NT2/D1 (cell line): ENCODE results near the gene HSPE1.

ENCODE experiments used
- DNase-seq: peaks from one replicate; pipeline ENCODE4 v3.0.0-alpha.2; 2011; ENCODE audit warnings: low read depth, low spot score
- H3K27me3 ChIP-seq: 2 replicates; pipeline ENCODE4 v1.6.0; 2011; ENCODE audit warnings: mild to moderate bottlenecking; ENCODE audit not compliant: insufficient read length, insufficient read depth
- H3K36me3 ChIP-seq: 2 replicates; pipeline ENCODE4 v1.6.1; 2011; ENCODE audit warnings: mild to moderate bottlenecking, low read length, mixed read lengths; ENCODE audit not compliant: insufficient read depth, insufficient read length
- H3K4me1 ChIP-seq: 2 replicates; pipeline ENCODE4 v1.5.1; 2011; ENCODE audit not compliant: insufficient read depth, insufficient read length
- H3K4me3 ChIP-seq: 2 replicates; pipeline ENCODE4 v1.5.1; 2011; ENCODE audit warnings: low read depth; ENCODE audit not compliant: insufficient read length
- H3K9ac ChIP-seq: 2 replicates; pipeline ENCODE4 v1.6.0; 2011; ENCODE audit warnings: low read depth; ENCODE audit not compliant: insufficient read length
- H3K9me3 ChIP-seq: 2 replicates; pipeline ENCODE4 v1.5.1; 2011; ENCODE audit warnings: mild to moderate bottlenecking, low read length; ENCODE audit not compliant: insufficient read depth
- SUZ12 ChIP-seq: IDR thresholded peaks from 2 replicates; pipeline ENCODE4 v1.6.1; 2011; ENCODE audit not compliant: insufficient read length, insufficient read depth; ENCODE audit errors: extremely low read depth
- YY1 ChIP-seq: IDR thresholded peaks from 2 replicates; pipeline ENCODE4 v1.6.1; 2011; ENCODE audit not compliant: insufficient read length, insufficient read depth
- ZNF274 ChIP-seq: IDR thresholded peaks from 2 replicates; pipeline ENCODE4 v1.6.1; 2011; ENCODE audit warnings: mild to moderate bottlenecking, low read depth, low read length

Gene HSPE1

DNA sequence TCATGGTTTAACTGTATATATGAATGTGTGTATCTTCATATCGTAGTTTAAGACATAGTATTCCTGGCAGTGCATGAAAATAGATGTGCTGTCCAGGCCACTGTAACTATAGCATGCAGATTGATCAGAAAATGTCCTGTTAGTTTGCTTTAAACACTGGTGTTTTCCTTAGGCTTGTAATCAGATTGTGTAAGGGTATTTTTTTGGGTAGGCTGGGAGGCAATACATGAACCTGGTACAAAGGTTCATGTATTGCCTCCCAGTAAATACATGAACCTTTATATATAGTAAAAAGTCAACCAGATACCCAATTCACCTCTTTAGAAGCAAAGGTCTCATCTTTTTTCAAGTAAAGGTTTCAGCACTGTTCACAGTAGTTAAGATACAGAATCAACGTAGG, 45.3 kb upstream of the HSPE1 start:
- Histone ChIP-seq H3K27me3 (no peaks in the 10 kb centered on the region), H3K9me3 (peaks cover 3% of the 10 kb centered on the region; the same call in 1 of the 2 replicates), H3K4me3 (peak overlapping the region; percentile 98), H3K4me1 (no peaks in the 10 kb centered on the region), H3K9ac (peak overlapping the region; percentile 87), H3K36me3 (peaks cover 13% of the 10 kb centered on the region)
- no peak for TF ChIP-seq SUZ12
- no peak for TF ChIP-seq ZNF274
- no peak for TF ChIP-seq YY1
- no peak for DNase-seq

DNA sequence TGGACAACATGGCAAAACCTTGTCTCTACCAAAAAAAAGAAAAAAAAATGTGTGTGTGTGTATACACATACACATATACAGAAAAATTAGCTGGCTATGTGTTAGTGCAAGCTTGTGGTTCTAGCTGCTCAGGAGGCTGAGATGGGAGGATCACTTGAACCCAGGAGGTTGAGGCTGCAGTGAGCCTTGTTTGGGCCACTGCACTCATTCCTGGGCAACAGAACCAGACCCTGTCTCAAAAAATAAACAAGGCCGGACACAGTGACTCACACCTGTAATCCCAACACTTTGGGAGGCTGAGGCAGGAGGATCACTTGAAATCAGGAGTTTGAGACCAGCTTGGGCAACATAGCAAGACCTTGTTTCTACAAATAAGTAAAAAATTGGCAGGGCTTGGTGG, 44.8 kb upstream of the HSPE1 start:
- no peak overlapping the region for H3K4me3 ChIP-seq
- H3K36me3 ChIP-seq, result peaks cover 18% of the 10 kb centered on the region
- peaks cover 3% of the 10 kb centered on the region; the same call in 1 of the 2 replicates for H3K9me3 ChIP-seq
- no peak for TF ChIP-seq SUZ12
- TF ChIP-seq ZNF274, result no peak
- TF ChIP-seq YY1, result no peak
- H3K4me1 ChIP-seq, result no peaks in the 10 kb centered on the region
- H3K27me3 ChIP-seq, result no peaks in the 10 kb centered on the region
- DNase-seq, result no peak
- no peak overlapping the region for H3K9ac ChIP-seq

DNA sequence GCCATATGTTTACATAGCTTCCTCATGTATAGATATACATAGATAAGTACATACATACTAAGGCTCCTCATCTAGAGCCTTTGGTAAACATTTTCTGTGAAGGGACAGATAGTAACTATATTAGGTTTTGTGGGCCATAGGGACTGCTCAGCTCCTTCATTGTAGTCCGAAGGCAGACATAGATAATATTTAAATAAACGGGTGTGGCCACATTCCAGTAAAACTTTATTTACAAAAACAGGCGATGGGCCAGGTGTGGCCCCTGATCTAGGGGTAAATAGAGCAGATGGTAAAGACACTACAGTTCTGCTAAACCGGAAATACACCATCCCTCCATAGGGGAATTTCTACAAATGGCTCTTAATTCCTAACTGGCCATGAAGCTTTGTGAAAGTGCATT, 39.5 kb upstream of the HSPE1 start:
- DNase-seq, result no peak
- Histone ChIP-seq H3K9me3 (no peaks in the 10 kb centered on the region), H3K4me1 (no peaks in the 10 kb centered on the region), H3K36me3 (peaks cover 54% of the 10 kb centered on the region), H3K27me3 (no peaks in the 10 kb centered on the region), H3K9ac (no peak overlapping the region), H3K4me3 (no peak overlapping the region)
- TF ChIP-seq SUZ12, result no peak
- no peak for TF ChIP-seq YY1
- TF ChIP-seq ZNF274, result no peak

DNA sequence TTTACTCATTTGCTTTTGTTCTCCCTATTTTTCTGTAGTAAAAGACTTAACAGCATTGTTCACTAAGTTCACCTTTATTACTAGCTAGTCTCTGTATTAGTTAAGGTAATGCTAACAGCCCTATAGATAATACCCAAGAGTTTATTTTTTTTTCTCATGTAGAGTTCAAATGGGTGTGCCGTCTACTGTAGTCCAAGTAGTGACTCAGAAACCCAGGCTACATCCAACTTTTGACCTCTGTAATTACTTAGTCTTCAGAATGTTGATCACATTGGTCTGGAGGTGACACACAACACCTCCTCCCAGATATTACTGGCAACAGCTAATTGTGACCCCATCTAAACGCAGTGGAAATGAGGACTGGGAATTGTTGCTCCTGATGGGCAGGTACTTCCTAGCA, 39.1 kb upstream of the HSPE1 start:
- Histone ChIP-seq H3K4me3 (no peak overlapping the region), H3K9me3 (no peaks in the 10 kb centered on the region), H3K27me3 (no peaks in the 10 kb centered on the region), H3K9ac (no peak overlapping the region), H3K4me1 (no peaks in the 10 kb centered on the region), H3K36me3 (peaks cover 55% of the 10 kb centered on the region)
- DNase-seq, result no peak
- TF ChIP-seq ZNF274 (no peak), YY1 (no peak), SUZ12 (no peak)

DNA sequence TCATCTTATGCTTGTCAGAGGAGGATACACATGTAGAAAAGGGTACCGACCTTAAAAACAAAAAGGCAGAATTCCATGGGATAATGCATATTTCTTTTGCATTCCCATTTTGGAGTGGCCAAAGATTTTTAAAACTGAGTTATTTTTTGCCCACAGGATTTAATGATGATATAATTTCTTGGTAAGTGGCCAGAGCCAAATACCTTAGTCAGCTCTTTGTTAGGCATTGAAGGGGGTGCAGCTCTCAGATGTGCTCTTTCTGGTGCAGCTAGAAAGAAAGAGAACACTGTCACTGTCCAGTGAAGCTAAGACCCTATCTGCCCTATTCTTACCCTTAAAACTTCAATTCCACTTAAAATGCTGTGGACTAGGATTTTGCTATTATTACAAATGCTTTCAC, 36.0 kb upstream of the HSPE1 start:
- no peak for DNase-seq
- TF ChIP-seq SUZ12 (no peak), YY1 (no peak), ZNF274 (no peak)
- Histone ChIP-seq H3K36me3 (peaks cover 76% of the 10 kb centered on the region), H3K9me3 (no peaks in the 10 kb centered on the region), H3K4me3 (no peak overlapping the region), H3K4me1 (no peaks in the 10 kb centered on the region), H3K9ac (no peak overlapping the region), H3K27me3 (no peaks in the 10 kb centered on the region)

DNA sequence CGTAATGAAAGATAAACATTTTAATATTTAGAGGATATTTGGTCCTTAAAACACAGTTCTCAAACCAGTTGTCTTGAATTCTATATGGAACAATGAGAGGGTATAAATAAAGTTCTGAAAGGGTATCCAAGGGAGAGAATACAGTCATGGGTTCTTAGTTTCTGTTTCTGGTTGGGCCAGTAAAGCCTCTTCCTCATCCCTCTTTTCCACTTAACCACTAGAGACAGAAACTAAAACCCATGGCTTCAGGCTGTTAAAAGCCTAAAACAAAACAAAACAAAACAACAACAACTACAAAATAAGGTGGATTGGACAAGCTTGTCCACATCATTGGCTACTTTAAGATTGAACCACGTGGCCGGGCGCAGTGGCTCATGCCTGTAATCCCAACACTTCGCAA, 28.0 kb upstream of the HSPE1 start:
- peaks cover 84% of the 10 kb centered on the region for H3K36me3 ChIP-seq

DNA sequence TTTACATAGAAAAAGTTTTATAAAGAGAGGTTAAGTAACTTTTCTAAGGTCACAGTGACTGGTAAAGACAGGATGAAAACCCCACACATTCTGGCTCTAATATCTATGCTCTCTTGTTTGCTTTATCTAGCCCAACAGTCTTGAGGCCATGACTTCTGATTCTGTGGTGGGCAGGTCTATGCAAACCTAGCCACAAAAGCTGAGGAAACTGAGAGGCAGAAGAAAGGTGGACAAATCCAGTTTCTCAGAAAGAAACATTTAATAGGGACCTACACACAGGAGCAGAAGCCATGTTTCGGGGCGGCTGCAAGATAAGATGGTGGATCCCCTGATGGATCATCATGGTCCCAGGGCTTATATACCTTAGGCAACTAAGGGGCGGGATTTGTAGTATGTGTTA, 22.4 kb upstream of the HSPE1 start:
- Histone ChIP-seq H3K36me3 (peaks cover 54% of the 10 kb centered on the region), H3K4me1 (no peaks in the 10 kb centered on the region), H3K9me3 (no peaks in the 10 kb centered on the region), H3K4me3 (no peak overlapping the region), H3K27me3 (no peaks in the 10 kb centered on the region), H3K9ac (no peak overlapping the region)
- TF ChIP-seq ZNF274, result no peak
- no peak for TF ChIP-seq YY1
- no peak for TF ChIP-seq SUZ12
- DNase-seq, result no peak

More for the DNA sequence above, 28.0 kb upstream of the HSPE1 start:
- TF ChIP-seq ZNF274 (no peak), SUZ12 (no peak), YY1 (no peak)
- Histone ChIP-seq H3K27me3 (no peaks in the 10 kb centered on the region), H3K4me1 (no peaks in the 10 kb centered on the region), H3K9me3 (no peaks in the 10 kb centered on the region), H3K9ac (no peak overlapping the region), H3K4me3 (no peak overlapping the region)
- no peak for DNase-seq
